ENCODE results near the gene SLC25A52. TPM values are rescaled to one million over a fixed set of nuclear protein-coding genes. Genes with fewer than 3 reads are reported as not detected.

SLC25A52 gene
- total RNA-seq, 1 donor from 2014 or later = 0.20 TPM

GRCh38 chr18:31720867-31721266 lies 39.8 kb downstream of the SLC25A52 start:
- Mint-ChIP-seq H3K4me3 (ENCODE audit: unreplicated experiment) (no peak overlapping the region), H3K9me3 (ENCODE audit: low read depth) (peaks cover 10% of the 10 kb centered on the region), H3K27me3 (ENCODE audit: low read depth) (peaks cover 5% of the 10 kb centered on the region), H3K36me3 (ENCODE audit: low read depth) (peaks cover 1% of the 10 kb centered on the region), H3K4me1 (ENCODE audit: low read depth) (no peaks in the 10 kb centered on the region), H3K27ac (ENCODE audit: unreplicated experiment) (no peak overlapping the region)
- DNase-seq (ENCODE audit: low spot score) = no peak
- no peak for TF ChIP-seq CTCF (IDR thresholded peaks at IDR 0.05)

DNA sequence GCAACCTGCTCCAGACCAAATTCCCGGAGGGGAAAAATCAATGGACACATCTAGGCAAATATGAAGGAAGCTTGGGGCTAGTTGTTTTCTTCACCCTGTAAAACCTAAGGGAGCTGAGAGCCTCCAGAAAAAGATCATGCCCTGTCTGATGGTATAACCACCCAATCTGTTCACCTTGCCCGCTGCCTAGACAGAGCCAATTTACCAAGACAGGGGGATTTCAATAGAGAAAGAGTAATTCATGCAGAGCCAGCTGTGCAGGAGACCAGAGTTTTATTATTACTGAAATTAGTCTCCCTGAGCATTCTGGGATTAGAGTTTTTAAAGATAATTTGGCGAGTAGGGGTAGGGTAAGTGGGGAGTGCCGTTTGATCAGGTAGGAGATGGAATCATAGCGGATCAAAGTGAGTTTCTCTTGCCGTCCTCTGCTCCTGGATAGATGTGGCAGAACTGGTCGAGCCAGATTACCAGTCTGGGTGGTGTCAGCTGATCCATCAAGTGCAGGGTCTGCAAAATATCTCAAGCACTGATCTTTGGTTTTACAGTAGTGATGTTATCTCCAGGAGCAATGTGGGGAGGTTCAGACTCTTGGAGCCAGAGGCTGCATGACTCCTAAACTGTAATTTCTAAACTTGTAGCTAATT lies 41.2 kb downstream of the SLC25A52 start:
- DNase-seq (ENCODE audit: low spot score) = no peak
- peaks cover 10% of the 10 kb centered on the region for H3K9me3 Mint-ChIP-seq (ENCODE audit: low read depth)
- no peaks in the 10 kb centered on the region for H3K4me1 Mint-ChIP-seq (ENCODE audit: low read depth)
- peaks cover 2% of the 10 kb centered on the region for H3K27me3 Mint-ChIP-seq (ENCODE audit: low read depth)
- no peak for TF ChIP-seq CTCF (IDR thresholded peaks at IDR 0.05)
- peaks cover 1% of the 10 kb centered on the region for H3K36me3 Mint-ChIP-seq (ENCODE audit: low read depth)
- no peak overlapping the region for H3K27ac Mint-ChIP-seq (ENCODE audit: unreplicated experiment)
- no peak overlapping the region for H3K4me3 Mint-ChIP-seq (ENCODE audit: unreplicated experiment)

DNA sequence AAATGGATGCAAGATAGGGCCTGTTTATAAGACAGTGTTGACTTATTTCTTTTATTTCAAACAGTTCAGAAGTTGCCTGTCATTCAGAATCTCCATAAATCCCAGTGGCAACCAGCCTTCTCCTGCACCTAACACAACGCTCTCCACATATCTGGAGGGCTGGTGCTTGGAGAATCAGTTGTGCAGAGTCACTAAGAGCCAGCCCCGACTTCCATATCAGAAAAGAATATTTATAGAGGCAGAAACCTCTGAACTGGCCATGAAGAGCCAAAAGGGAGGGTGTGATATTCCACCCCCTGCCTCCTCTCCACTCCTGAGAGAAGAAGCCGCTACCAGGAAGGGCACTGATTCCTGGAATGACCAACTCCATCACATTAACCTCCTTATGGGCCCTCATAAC lies 42.3 kb downstream of the SLC25A52 start:
- Mint-ChIP-seq H3K27me3 (ENCODE audit: low read depth) (no peaks in the 10 kb centered on the region), H3K9me3 (ENCODE audit: low read depth) (peaks cover 10% of the 10 kb centered on the region)
- no peak for TF ChIP-seq CTCF (IDR thresholded peaks at IDR 0.05)

DNA sequence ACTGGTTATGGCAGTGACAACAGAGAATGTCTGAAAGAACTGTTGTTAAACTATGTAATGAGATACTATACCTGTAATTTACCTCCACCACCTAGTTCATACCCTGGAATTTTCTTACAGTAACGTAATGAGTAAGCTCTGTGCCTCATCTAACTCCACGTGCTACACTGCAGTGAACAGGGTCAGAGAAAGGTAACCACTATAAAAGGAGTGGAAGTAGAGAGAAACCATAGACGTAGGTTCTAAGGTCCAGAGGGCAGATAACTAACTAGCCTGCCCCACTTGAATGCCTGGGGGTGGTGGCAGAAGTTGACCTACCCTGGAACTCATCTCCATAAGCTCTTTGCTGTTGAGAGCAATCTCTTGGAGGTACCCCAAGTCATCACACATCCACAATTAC lies 44.3 kb downstream of the SLC25A52 start:
- peaks cover 1% of the 10 kb centered on the region for H3K36me3 Mint-ChIP-seq (ENCODE audit: low read depth)
- no peak for TF ChIP-seq CTCF (IDR thresholded peaks at IDR 0.05)
- no peak for DNase-seq (ENCODE audit: low spot score)
- peaks cover 10% of the 10 kb centered on the region for H3K9me3 Mint-ChIP-seq (ENCODE audit: low read depth)
- no peaks in the 10 kb centered on the region for H3K4me1 Mint-ChIP-seq (ENCODE audit: low read depth)
- H3K4me3 Mint-ChIP-seq (ENCODE audit: unreplicated experiment) = no peak overlapping the region
- H3K27ac Mint-ChIP-seq (ENCODE audit: unreplicated experiment) = no peak overlapping the region
- no peaks in the 10 kb centered on the region for H3K27me3 Mint-ChIP-seq (ENCODE audit: low read depth)

More for the DNA sequence above, 42.3 kb downstream of the SLC25A52 start:
- DNase-seq (ENCODE audit: low spot score) = no peak
- Mint-ChIP-seq H3K36me3 (ENCODE audit: low read depth) (peaks cover 1% of the 10 kb centered on the region), H3K27ac (ENCODE audit: unreplicated experiment) (no peak overlapping the region), H3K4me1 (ENCODE audit: low read depth) (no peaks in the 10 kb centered on the region), H3K4me3 (ENCODE audit: unreplicated experiment) (no peak overlapping the region)

DNA sequence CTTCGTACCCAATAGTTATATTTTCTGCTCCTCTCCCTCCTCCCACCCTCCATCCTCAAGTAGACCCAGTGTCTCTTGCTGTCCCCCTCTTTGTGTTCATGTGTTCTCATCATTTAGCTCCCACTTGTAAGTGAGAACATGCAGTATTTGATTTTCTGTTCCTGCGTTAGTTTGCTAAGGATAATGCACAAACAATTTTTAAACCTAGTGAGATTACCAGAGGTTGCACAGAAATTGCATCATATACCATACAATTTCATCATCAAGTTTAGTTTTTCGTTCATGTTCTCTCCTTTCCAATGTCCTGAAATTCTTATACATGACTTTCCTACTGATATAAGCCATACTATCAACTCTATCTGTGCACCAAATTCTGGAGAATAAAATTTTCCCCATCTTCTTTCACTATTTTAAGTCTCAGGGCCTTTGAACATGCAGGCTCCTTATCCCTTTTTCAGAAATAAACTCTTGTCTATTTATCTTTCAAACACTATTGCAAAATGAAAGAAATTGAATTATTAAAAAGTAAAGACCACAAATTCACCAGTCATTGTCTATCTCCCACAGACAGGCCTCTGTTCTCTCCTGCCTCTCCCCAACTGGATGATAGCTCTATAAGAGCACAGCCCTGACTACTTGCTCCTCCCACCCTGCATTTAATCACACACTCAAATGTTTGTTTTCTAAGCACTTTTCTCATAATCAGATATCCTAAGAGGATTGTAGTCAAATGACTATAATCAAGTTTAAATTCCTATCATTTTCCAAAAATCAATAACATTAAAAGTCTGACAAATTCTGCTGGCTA lies 49.1 kb downstream of the SLC25A52 start:
- Mint-ChIP-seq H3K27me3 (ENCODE audit: low read depth) (no peaks in the 10 kb centered on the region), H3K4me3 (ENCODE audit: unreplicated experiment) (no peak overlapping the region), H3K9me3 (ENCODE audit: low read depth) (no peaks in the 10 kb centered on the region), H3K27ac (ENCODE audit: unreplicated experiment) (no peak overlapping the region), H3K36me3 (ENCODE audit: low read depth) (no peaks in the 10 kb centered on the region), H3K4me1 (ENCODE audit: low read depth) (no peaks in the 10 kb centered on the region)
- DNase-seq (ENCODE audit: low spot score) = no peak
- no peak for TF ChIP-seq CTCF (IDR thresholded peaks at IDR 0.05)

All from chondrocyte (in vitro differentiated cells).